NCI-H1436 (cell line): ENCODE results near the gene FOXC2.

ENCODE experiments used
- DNase-seq: peaks from one replicate; lab custom pipeline; 2025; lab: John Stamatoyannopoulos, UW

FOXC2 gene

GRCh38 chr16:86618431-86619238 lies 52.0 kb downstream of the FOXC2 start:
- no peak for DNase-seq
